ENCODE data around the gene WDR41. TPM values are rescaled to one million over a fixed set of nuclear protein-coding genes. Genes with fewer than 3 reads are reported as not detected.

Gene WDR41
- total RNA-seq, 1 donor from 2014 or later, result 27.3 TPM

Other genes starting within 250 kb of the WDR41 start
- not detected for gene OTP, start 146.4 kb upstream of the WDR41 start, total RNA-seq

Measured in left ventricle myocardium superior (tissue), 1 donor.